HG02840 (cell line): ENCODE data around the gene CACNG8.

Experiments used
- ATAC-seq: cut with Tn5 transposase; IDR thresholded peaks from one replicate; pipeline ENCODE4 v1.9.1; 2021; ENCODE audit warnings: mild to moderate bottlenecking, moderate library complexity, moderate number of reproducible peaks; ENCODE audit not compliant: unreplicated experiment, low FRiP score

The CACNG8 gene

DNA sequence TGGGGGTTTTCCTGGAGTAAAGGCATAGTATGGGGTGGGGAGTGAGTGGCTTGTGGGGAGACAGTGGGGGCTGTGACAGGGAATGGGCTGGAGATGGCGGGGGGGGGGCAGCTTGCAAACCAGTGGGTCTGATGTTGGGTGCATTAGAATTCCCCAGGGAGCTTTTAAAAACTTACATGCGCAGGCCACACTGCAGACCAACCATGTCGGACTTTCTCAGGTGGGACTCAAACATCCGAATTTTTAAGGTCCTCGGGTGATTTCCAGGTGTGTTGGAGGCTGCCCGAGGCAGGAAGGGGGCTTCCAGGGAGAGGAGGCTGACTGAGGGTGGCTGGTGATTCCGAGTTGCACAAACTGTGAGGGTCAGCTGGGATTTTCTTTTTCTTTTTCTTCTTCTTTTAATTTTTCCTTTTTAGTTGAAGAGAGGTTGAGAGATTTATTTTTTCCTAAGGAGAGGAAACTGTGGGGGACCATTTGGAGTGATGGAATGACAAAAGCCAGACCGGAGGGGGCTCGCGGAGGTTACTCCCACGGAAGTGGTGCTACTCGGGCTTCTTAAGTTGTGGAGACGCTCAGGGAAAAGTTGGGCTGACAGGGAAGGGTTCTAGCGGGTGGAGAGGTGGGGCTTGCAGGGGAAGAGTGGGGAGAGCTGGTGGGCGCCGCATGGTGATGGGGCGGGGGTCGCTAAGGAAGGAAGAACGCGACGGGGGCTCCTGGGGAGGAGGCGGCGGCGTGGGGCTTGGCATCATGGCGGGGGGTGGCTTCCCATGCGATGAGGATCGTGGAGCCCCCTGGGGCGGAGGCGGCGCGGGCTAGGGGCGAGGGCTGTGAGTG, 997 bp upstream of the CACNG8 start:
- no peak for ATAC-seq

DNA sequence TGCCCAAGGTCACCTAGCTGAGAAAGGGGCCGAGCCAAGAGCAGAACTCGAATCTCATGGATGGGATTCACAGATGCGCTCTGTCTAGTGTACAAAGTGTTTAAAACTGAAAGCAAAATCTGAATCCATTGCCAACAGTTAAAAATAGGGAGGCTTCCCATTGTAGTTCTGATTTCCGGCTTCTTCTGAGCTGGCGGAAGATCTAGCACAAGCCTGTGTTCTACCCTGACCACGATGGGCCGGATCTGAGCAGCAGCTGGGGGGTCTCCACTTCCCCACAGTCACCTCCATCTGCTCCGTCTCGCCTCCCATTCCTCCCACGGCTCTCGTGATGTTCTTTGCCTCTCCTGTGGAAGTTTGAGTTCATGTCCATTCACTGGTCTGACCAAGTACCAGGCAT, 2.4 kb downstream of the CACNG8 start:
- no peak for ATAC-seq

DNA sequence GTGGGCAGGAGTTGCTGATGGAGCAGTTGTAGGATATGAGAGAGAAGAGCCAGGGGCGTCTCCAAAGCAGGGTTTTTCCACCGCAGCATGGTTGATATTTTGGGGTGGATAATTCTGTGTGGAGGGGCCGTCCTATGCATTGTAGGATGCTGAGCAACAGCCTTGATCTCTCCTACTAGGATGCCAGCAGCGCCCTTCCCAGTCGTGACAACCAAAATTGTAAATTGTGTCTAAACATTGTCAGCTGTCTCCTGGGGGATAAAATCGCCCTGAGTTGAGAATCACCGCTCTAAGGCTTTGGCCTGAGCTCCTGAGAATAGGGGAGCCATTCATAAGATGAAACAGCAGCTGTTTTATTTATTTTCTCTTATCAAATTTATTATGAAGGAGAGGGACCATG, 4.2 kb downstream of the CACNG8 start:
- ATAC-seq: no peak

- ATAC-seq: no peak
Measured at GRCh38 chr19:53969366-53969765, 6.6 kb downstream of the CACNG8 start.

- no peak for ATAC-seq
Measured at GRCh38 chr19:53971673-53972072, 8.9 kb downstream of the CACNG8 start.

DNA sequence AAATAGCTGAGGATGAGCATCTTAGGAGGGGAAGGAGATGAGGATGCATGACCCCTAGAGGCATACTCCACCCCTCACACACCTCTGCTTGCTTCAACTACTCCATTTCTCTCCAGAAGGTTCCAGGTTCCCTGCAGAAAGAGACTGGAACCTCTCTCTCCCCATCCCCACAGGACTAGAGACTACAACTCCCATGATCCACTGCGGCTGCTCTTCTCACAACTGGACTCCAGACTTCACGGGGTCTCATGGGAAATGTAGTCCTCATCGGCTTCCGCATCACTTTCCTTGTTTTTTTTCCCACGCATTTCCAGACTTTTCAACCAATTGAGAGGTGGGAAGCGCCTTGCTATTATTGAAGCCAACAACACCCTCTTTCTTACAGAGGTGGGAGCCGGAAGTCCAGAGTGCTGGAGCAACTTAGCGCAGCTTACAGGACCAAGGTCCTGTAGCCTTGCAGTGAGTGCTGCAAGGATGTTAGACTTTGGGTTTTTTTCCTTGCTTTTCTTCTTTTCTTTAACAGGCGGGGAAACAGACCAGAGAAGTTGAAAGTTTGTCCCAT, 14.8 kb downstream of the CACNG8 start:
- no peak for ATAC-seq

GRCh38 chr19:53977991-53978731, 15.4 kb downstream of the CACNG8 start:
- ATAC-seq: no peak

GRCh38 chr19:53978975-53979801, 16.5 kb downstream of the CACNG8 start:
- ATAC-seq: no peak

DNA sequence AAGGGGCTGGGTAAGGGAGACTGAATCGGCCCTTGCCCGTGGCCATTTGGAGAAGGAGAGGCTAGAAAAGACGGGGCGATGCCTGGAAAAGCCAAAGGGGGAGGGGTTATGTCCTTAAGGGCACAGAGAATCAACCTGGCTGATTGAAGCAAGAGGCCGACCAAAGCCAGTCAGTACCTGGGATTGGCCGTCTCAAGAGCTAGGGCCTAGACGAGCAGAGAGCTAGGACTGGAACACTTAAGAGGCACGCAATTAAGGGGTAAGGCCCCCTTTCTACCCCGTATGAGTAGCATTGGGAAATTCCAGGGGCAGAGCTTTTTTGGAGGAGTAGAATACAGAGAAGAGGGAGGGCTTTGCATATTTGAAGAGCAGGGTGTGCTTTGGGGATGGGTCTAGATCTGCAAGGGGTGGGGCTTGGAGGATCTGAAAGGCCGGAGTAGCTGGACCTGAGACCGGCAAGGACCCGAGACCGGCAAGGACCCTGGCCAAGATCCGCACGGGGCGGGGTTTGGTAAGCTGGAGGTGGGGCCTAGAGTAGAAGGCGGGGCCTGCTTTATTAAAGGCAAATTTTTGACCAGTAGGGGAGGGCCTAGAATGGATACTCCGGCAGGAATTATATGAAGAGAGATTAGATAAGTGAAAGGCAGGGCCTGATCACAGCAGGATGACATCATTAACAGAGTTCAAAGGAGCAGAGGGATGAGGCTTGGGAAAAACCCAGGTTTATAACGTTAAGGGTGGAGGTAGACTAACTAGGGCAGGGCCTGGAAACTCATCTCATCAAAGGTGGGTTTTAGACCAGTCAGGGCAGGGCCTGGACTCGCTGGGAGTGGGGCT, 18.0 kb downstream of the CACNG8 start:
- ATAC-seq: no peak

DNA sequence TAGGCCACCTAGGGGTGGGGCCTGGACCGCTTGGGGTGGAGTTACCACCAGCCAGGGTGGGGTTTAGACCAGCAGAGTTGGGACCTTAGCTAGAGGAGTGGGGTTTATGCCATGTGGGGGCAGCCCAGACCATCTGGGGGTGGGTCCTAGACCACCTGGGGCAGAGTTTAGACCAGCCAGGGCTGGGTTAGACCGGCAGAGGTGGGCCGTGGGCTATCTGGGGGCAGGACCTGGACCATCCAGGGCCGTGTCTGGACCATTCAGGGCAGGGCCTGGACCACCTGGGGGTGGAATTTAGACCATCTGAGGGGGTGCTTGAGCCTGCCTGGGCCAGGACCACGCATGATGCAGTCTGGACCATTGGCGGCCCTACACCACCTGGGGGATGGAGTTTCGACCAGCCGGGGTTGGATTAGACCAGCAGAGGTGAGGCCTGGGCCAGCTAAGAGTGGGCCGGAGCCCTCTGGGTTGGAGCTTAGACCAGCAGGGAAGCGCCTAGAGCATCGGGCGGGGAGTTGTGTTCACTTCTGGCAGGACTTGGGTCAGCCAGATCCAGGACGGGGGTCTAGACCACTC, 18.7 kb downstream of the CACNG8 start:
- ATAC-seq: no peak

DNA sequence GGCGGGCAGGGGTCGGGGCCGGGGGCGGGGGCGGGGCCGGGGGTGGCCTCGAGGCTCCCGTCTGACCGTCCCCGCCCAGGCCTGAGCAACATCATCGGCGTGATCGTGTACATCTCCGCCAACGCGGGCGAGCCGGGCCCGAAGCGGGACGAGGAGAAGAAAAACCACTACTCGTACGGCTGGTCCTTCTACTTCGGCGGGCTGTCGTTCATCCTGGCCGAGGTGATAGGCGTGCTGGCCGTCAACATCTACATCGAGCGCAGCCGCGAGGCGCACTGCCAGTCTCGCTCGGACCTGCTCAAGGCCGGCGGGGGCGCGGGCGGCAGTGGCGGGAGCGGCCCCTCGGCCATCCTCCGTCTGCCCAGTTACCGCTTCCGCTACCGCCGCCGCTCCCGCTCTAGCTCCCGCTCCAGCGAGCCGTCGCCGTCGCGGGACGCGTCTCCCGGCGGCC, 19.3 kb downstream of the CACNG8 start:
- no peak for ATAC-seq

GRCh38 chr19:53982611-53983010, 19.9 kb downstream of the CACNG8 start:
- no peak for ATAC-seq

DNA sequence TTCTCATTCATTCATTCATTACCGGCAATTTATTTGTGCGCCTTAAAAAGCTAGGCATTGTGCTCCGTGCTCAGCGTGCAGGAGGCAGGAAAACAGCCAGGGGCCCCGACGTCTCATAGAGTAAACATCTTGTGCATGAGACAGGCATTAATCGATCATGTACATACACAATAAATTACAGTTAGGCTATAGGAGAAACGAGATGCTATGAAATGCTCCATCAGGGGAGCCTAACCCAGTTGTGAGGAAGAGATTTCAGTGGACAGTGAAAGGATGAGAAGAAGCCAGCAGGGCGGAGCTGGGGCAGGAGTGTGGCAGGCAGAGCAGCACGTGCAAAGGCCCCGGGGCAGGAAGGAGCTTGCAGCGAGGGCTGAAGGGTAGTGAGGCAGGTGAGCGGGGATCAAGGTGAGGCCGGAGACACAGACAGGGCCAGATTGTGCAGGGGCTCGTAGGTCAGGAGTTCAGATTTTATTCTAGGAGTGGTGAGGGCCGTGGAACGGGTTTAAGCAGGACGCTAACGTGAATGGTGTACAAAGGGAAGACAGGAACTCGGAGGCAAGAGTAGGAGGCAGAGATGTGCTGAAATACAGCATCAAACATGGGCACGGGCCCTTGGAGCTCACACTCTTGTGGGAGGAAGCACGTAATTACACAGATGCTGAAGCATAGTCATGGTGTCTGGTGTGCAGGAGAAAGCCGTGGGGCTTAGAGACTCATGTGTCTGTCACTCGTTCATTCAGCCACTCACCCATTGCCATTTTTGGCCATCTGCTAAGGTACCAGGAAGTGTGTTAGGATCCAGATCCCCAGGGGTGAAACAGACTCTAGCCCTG, 20.9 kb downstream of the CACNG8 start:
- no peak for ATAC-seq

GRCh38 chr19:53985863-53986262, 23.1 kb downstream of the CACNG8 start:
- no peak for ATAC-seq

- no peak for ATAC-seq
Measured at GRCh38 chr19:53988981-53989380, 26.2 kb downstream of the CACNG8 start.

DNA sequence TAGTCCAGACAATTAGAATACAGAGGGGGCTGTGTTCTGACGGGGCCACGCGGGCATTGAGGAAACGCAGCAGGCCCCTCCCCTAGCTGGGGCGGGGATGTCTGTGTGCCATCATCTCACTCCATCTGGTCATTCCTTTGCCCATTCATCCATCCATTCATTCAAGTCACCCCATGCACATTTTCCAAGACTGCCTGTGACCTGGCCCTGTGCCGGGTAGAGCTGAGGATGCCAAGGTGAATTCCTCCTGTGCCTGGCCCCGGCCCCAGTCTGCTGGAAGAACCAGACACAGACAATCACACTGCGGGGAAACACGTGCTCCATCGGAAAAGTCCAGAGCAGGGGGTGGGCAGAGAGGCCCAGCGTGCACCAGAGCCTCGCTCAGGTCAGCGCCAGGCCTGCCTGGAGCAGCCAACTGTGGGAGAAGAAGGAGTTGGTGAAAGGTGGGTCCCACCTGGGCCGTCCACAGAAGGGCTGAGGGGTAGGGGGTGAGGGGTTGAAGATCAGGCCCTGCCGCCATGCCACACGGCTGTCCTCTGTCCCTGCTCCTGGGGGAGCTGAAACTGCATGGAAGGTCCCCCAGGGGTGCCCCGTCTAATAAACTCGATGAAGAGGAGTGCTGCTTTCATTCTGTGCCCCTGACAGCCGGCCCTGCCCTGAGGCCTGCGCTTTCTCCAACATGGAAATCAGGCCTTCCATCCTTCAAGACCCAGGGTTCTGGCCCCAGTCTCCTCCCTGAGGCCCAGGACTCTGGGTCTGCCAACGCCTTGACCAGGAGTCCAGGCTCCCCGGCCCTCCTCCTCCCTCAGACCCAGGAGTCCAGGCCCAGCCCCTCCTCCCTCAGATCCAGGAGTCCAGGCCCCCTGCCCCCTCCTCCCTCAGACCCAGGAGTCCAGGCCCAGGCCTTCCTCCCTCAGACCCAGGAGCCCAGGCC, 27.1 kb downstream of the CACNG8 start:
- ATAC-seq: no peak
